SK-N-MC (cell line): Measurements from ENCODE around the gene PSORS1C1.

Source experiments
- FOXP2 ChIP-seq: optimal IDR thresholded peaks from 2 replicates; pipeline ENCODE3; 2011; ENCODE audit warnings: mild to moderate bottlenecking, moderate library complexity; ENCODE audit not compliant: insufficient read depth; ENCODE audit errors: extremely low read length, control extremely low read depth
- POLR2AphosphoS5 ChIP-seq: IDR thresholded peaks from 2 replicates; pipeline ENCODE4 v1.6.1; 2012; ENCODE audit warnings: mild to moderate bottlenecking, low read depth, low read length, borderline replicate concordance

DNA sequence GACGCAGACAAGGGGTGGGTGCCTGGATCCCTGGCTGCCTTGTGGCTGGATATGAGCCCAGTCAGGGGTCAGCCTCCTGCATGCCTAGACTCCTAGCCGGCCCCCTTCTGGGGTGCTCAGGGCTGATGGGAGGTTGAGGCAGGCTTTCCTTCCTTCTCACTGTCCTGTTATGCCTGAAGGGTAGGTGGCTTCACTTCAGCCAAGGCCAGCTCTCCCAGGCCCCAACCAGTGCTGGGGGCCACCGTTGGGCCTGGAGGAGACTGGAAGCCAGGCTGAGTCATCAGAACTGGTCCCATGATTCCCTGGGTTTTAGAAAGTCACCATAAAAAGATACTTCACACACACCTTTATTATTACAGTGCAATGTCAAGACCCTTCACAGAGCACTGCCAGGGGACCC lies 58.8 kb downstream of the PSORS1C1 start:
- TF ChIP-seq FOXP2 (no peak), POLR2AphosphoS5 (no peak)
